Pancreas (tissue), 10 donors: ENCODE measurements around the gene CELF5. TPM values are rescaled to one million over a fixed set of nuclear protein-coding genes. Genes with fewer than 3 reads are reported as not detected.

Experiments
- ATAC-seq, 4 donors: fragments of 200-7000 bp; cut with Tn5 transposase; one replicate each; pipeline versions ENCODE4 v1.8.0 to v1.9.1; 2020; ENCODE audit warnings: mild to moderate bottlenecking in 4 of 4, moderate library complexity in 4 of 4
- DNase-seq, 6 donors: peaks; one replicate each; pipeline ENCODE4 v3.0.0-alpha.2; 2020
- FAIRE-seq: peaks from 2 replicates; lab custom pipeline; 2012; peaks lifted over from hg19 to GRCh38; lab: Jason Lieb, UNC
- H3K27ac ChIP-seq, 4 donors: fragments of 200-600 bp; sonication (generic); 1 replicate in 3 of 4; 2 replicates in 1 of 4; pipeline versions ENCODE4 v1.5.0 to v1.8.0; 2020
- H3K27me3 ChIP-seq, 4 donors: fragments of 200-600 bp; one replicate each; pipeline ENCODE4 v1.8.0; 2021
- H3K36me3 ChIP-seq, 3 donors: fragments of 200-600 bp; sonication (generic) in 1 of 3; one replicate each; pipeline versions ENCODE4 v1.5.0 to v1.8.0; 2020 to 2021
- H3K4me1 ChIP-seq, 3 donors: fragments of 200-600 bp; one replicate each; pipeline ENCODE4 v1.8.0; 2021
- H3K4me3 ChIP-seq, 4 donors: fragments of 200-600 bp; sonication (generic) in 2 of 4; one replicate each; pipeline versions ENCODE4 v1.5.0 to v1.8.0; 2020 to 2021
- H3K9me3 ChIP-seq, 4 donors: fragments of 200-600 bp; one replicate each; pipeline ENCODE4 v1.8.0; 2021
- WGBS, 2 donors: extraction: QIAGEN DNeasy Blood & Tissue Kit; methylation state at CpG; one replicate each; pipeline ENCODE4 v1.1.7; 2013; 5-methylcytosine and 5-hydroxymethylcytosine counted together
- intact Hi-C, 3 donors: fragments of 100-400 bp; cut with DNase I; formaldehyde crosslinking; loops; one replicate each; pipeline versions ENCODE4 v1.11.1 to v1.14.2; 2022
- polyA plus RNA-seq, 2 donors: library from polyadenylated mRNA; stranded (reverse); fragments of 200-250 nt; gene quantifications; one replicate each; pipeline ENCODE4 v1.2.3, GENCODE V29; 2013
- total RNA-seq, 6 donors: library from RNA; stranded (reverse); fragmentation: NEBNext Ultra II Directional in 4 of 6; extraction: Animal tissue kit (Norgen Biotek cat#: 25700) in 4 of 6; gene quantifications; one replicate each; pipeline versions ENCODE4 v1.2.1 to v1.2.4, GENCODE V29; 2021 to 2023
- TF ChIP-seq, protein P1 (sequence below), 4 donors: fragments of 200-600 bp; sonication (generic) in 3 of 4; IDR thresholded peaks; one replicate each; pipeline versions ENCODE4 v1.5.0 to v1.8.0; 2021; ENCODE audit warnings: antibody characterized with exemption in 4 of 4
- donor health status: healthy with polysubstance abuse.
- donor health status: DM: no; HTN: no; CAD: no; lungs with moderate emphysema.
- donor health status: DM: no; HTN: no; CAD: no.
- donor health status: control.
- donor health status: control.
- donor health status: Bipolar disorder and iron deficiency.
- donor health status: DM: yes; HTN: yes; CAD: no.
- donor health status: DM: no; HTN: no; CAD: no.
- donor health status: DM: no; HTN: no; CAD: no.
- donor health status: DM: yes; HTN: yes; CAD: no.

Gene CELF5
- total and polyA plus RNA-seq, 8 donors: 0.30 to 1.6 (median 0.65) TPM

DNA sequence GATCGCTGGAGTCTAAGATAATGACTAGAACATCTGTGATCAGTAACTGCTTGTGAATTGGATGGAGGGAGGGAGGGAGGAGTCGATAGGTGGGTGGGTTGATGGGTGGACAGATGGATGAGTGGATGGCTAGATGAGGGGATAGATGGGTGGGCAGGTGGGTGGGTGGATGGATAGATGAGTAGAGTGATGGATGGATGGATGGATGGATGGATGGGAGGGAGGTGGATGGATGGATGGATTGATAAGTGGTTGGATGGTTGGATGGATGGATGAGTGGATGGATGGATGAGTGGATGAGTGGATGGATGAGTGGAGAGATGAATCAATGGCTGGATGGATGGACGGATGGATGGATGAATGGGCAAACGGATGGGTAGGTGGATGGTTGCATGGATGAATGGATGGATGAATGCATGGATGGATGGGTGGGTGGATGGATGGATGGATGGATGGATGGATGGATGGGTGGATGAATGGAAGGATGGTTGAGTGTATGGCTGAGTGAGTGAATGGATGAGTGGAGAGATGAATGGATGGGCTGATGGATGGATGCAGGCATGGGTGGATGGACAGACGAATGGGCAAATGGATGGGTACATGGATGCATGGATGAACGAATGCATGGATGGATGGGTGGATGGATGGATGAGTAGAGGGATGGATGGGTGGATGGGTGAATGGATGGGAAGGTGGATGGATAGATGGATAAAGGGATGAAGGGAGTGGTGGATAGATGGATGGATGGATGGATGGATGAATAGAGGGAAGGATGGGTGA, 97.9 kb downstream of the CELF5 start:
- no peak for DNase-seq
- H3K4me3 ChIP-seq: no peak overlapping the region
- H3K9me3 ChIP-seq: no peaks in the 10 kb centered on the region
- 71 to 73% methylated on average over 6 of the region's 6 CpGs for WGBS, 2 donors
- no peaks in the 10 kb centered on the region for H3K36me3 ChIP-seq
- H3K27me3 ChIP-seq: no peaks in the 10 kb centered on the region
- TF ChIP-seq, protein P1, sequence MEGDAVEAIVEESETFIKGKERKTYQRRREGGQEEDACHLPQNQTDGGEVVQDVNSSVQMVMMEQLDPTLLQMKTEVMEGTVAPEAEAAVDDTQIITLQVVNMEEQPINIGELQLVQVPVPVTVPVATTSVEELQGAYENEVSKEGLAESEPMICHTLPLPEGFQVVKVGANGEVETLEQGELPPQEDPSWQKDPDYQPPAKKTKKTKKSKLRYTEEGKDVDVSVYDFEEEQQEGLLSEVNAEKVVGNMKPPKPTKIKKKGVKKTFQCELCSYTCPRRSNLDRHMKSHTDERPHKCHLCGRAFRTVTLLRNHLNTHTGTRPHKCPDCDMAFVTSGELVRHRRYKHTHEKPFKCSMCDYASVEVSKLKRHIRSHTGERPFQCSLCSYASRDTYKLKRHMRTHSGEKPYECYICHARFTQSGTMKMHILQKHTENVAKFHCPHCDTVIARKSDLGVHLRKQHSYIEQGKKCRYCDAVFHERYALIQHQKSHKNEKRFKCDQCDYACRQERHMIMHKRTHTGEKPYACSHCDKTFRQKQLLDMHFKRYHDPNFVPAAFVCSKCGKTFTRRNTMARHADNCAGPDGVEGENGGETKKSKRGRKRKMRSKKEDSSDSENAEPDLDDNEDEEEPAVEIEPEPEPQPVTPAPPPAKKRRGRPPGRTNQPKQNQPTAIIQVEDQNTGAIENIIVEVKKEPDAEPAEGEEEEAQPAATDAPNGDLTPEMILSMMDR (IDR thresholded peaks at IDR 0.05): no peak
- intact Hi-C loops: loop anchor here in 1 of 3 donors (5.0 kb wide), 1 partner anchor 145 kb away; no protein-coding TSS in a partner anchor
- no peak for FAIRE-seq
- no peak overlapping the region for H3K27ac ChIP-seq
- peaks cover 0 to 3% (median 0%) of the 10 kb centered on the region in 3 donors for H3K4me1 ChIP-seq
- no peak for ATAC-seq

- WGBS, 2 donors: 17 to 36% methylated on average over 1 to 2 of the region's 2 CpGs
- Histone ChIP-seq H3K9me3 (no peaks in the 10 kb centered on the region), H3K27ac (no peak overlapping the region), H3K27me3 (no peaks in the 10 kb centered on the region), H3K4me1 (peaks cover 0 to 3% (median 0%) of the 10 kb centered on the region in 3 donors), H3K4me3 (no peak overlapping the region), H3K36me3 (no peaks in the 10 kb centered on the region)
- DNase-seq (peak in 1 of 6 donors; percentile 3), ATAC-seq (no peak), FAIRE-seq (no peak)
- TF ChIP-seq, protein P1 (IDR thresholded peaks at IDR 0.05): no peak
- intact Hi-C loops: loop anchor here in 1 of 3 donors (5.0 kb wide), 1 partner anchor 144 kb away; no protein-coding TSS in a partner anchor
Measured at GRCh38 chr19:3323026-3323425, 98.6 kb downstream of the CELF5 start.

- TF ChIP-seq, protein P1 (IDR thresholded peaks at IDR 0.05): no peak
- Histone ChIP-seq H3K27ac (no peak overlapping the region), H3K27me3 (no peaks in the 10 kb centered on the region), H3K4me1 (peaks cover 0 to 3% (median 0%) of the 10 kb centered on the region in 3 donors), H3K4me3 (no peak overlapping the region), H3K9me3 (no peaks in the 10 kb centered on the region), H3K36me3 (no peaks in the 10 kb centered on the region)
- DNase-seq (no peak), FAIRE-seq (no peak), ATAC-seq (no peak)
- intact Hi-C loops: loop anchor here in 1 of 3 donors (5.0 kb wide), 1 partner anchor 144 kb away; no protein-coding TSS in a partner anchor
- WGBS, 2 donors: 13 to 25% methylated on average over 2 of the region's 2 CpGs
Measured at GRCh38 chr19:3323658-3324057, 99.2 kb downstream of the CELF5 start.

DNA sequence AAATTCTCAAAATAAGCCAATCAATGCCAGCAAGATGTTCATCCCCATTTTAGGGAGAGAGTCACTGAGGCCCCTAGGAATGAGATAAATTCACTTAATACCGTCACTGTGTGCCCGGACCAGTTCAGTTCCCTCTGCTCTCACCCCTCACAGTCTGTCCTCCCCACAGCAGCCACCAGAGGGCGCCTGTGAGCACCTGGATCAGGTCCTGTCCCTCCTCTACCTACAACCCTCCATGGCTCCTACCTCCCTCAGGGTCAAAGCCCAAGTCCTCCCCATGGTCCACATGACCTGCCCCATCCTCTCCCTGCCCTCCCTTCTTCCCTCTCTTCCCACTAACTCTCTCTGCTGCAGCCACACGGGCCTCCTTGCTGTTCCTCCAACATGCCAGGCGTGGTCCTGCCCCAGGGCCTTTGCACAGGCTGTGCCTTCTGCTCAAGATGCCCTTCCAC, 100.0 kb downstream of the CELF5 start:
- intact Hi-C loops: loop anchor here in 1 of 3 donors (5.0 kb wide), 1 partner anchor 143 kb away; no protein-coding TSS in a partner anchor
- TF ChIP-seq, protein P1 (IDR thresholded peaks at IDR 0.05): peak; percentile 52 to 71 (median 62)
- Histone ChIP-seq H3K36me3 (no peaks in the 10 kb centered on the region), H3K27ac (no peak overlapping the region), H3K9me3 (no peaks in the 10 kb centered on the region), H3K4me1 (peaks cover 0 to 3% (median 0%) of the 10 kb centered on the region in 3 donors), H3K4me3 (no peak overlapping the region), H3K27me3 (no peaks in the 10 kb centered on the region)
- ATAC-seq (peak; percentile 51 to 70 (median 60)), FAIRE-seq (no peak), DNase-seq (peak in 4 of 6 donors; percentile 73 to 91 (median 82))
- 37 to 40% methylated on average over 5 of the region's 5 CpGs for WGBS, 2 donors
